H1 (cell line): ENCODE results near the gene EIF4E1B. TPM values are rescaled to one million over a fixed set of nuclear protein-coding genes. Genes with fewer than 3 reads are reported as not detected.
A peak's percentile ranks its signal among the peaks of the same experiment; 100 is the strongest.

Experiments used
- CTCF ChIA-PET: fragments of 300-600 bp; sonication (Branson Sonifier 250); formaldehyde crosslinking; loops from one replicate; lab custom pipeline; 2021; ENCODE audit not compliant: partially characterized antibody; lab: Charles Lee
- POLR2A ChIA-PET: fragments of 300-600 bp; sonication (Branson Sonifier 250); formaldehyde crosslinking; loops from one replicate; lab custom pipeline; 2021; ENCODE audit warnings: inconsistent platforms; ENCODE audit not compliant: partially characterized antibody; lab: Charles Lee
- DNase-seq, 2 experiments: peaks; one replicate each; pipeline versions ENCODE4 v3.0.0 to v3.0.0-alpha.2; 2010 to 2022; ENCODE audit warnings: low spot score in 2 of 2, low read depth in 1 of 2, mixed read lengths in 1 of 2
- FAIRE-seq: peaks from 2 replicates; lab custom pipeline; 2011; peaks lifted over from hg19 to GRCh38; lab: Jason Lieb, UNC
- H2AFZ ChIP-seq: 2 replicates; pipeline ENCODE4 v1.8.1; 2012; ENCODE audit warnings: low read length, inconsistent platforms
- H2AK5ac ChIP-seq: 2 replicates; pipeline ENCODE4 v1.6.1; 2013; ENCODE audit warnings: low read depth, low read length
- H2BK120ac ChIP-seq: replicated peaks from 2 replicates; pipeline ENCODE3; 2013; ENCODE audit warnings: low read depth, low read length, inconsistent platforms
- H2BK12ac ChIP-seq: 2 replicates; pipeline ENCODE4 v1.6.1; 2013; ENCODE audit warnings: low read depth, low read length
- H2BK15ac ChIP-seq: 2 replicates; pipeline ENCODE4 v1.6.1; 2013; ENCODE audit warnings: low read length
- H2BK20ac ChIP-seq: 2 replicates; pipeline ENCODE4 v1.6.1; 2013; ENCODE audit warnings: low read length
- H2BK5ac ChIP-seq: 2 replicates; pipeline ENCODE4 v1.6.1; 2013; ENCODE audit warnings: low read depth, low read length
- H3K14ac ChIP-seq: 2 replicates; pipeline ENCODE4 v1.6.1; 2013; ENCODE audit warnings: inconsistent platforms; ENCODE audit not compliant: insufficient read length
- H3K18ac ChIP-seq: 2 replicates; pipeline ENCODE4 v1.6.1; 2013; ENCODE audit warnings: low read length; ENCODE audit errors: extremely low read depth
- H3K23ac ChIP-seq: 2 replicates; pipeline ENCODE4 v1.6.1; 2013; ENCODE audit warnings: inconsistent platforms; ENCODE audit not compliant: insufficient read length
- H3K23me2 ChIP-seq: 2 replicates; pipeline ENCODE4 v1.6.1; 2013; ENCODE audit warnings: low read depth, low read length
- H3K27ac ChIP-seq: 2 replicates; pipeline ENCODE4 v1.6.1; 2011; ENCODE audit warnings: low read depth, low read length, inconsistent platforms
- H3K27me3 ChIP-seq, 4 experiments: replicated peaks in 1 of 4; 1 replicate in 1 of 4; 2 replicates in 3 of 4; pipeline versions ENCODE4 v1.6.1 to v1.8.1; 2011 to 2013; ENCODE audit warnings: low read length in 3 of 4, mild to moderate bottlenecking in 3 of 4, inconsistent platforms in 2 of 4, mixed read lengths in 2 of 4, moderate library complexity in 1 of 4; ENCODE audit not compliant: control insufficient read depth in 3 of 4, insufficient read depth in 3 of 4; ENCODE audit errors: extremely low read depth in 1 of 4
- H3K36me3 ChIP-seq, 4 experiments: 2 replicates each; pipeline versions ENCODE4 v1.6.1 to v1.8.1; 2011 to 2013; ENCODE audit warnings: mild to moderate bottlenecking in 4 of 4, low read length in 3 of 4, moderate library complexity in 2 of 4, control low read depth in 1 of 4, inconsistent platforms in 1 of 4; ENCODE audit not compliant: insufficient read depth in 4 of 4, control insufficient read depth in 2 of 4
- H3K4ac ChIP-seq: replicated peaks from 2 replicates; pipeline ENCODE3; 2013; ENCODE audit warnings: low read length, low read depth, mixed read lengths, inconsistent platforms; ENCODE audit not compliant: insufficient read length
- H3K4me1 ChIP-seq, 4 experiments: replicated peaks in 1 of 4; 1 replicate in 1 of 4; 2 replicates in 3 of 4; pipeline versions ENCODE4 v1.6.1 to v1.8.1; 2011 to 2013; ENCODE audit warnings: low read length in 3 of 4, inconsistent platforms in 2 of 4, mixed read lengths in 1 of 4; ENCODE audit not compliant: insufficient read depth in 4 of 4, control insufficient read depth in 3 of 4
- H3K4me2 ChIP-seq, 2 experiments: 2 replicates each; pipeline versions ENCODE4 v1.6.1 to v1.8.1; 2011 to 2013; ENCODE audit warnings: low read depth in 2 of 2, low read length in 2 of 2, control low read depth in 1 of 2, inconsistent platforms in 1 of 2, mild to moderate bottlenecking in 1 of 2; ENCODE audit not compliant: insufficient read depth in 1 of 2
- H3K4me3 ChIP-seq, 4 experiments: fragments of 200-600, 300-600 bp in 1 of 4; sonication (generic), shearing (Covaris generic), sonication (Bioruptor Twin) in 1 of 4; 2 replicates each; pipeline versions ENCODE4 v1.5.1 to v1.8.1; 2011 to 2016; ENCODE audit warnings: low read length in 4 of 4, low read depth in 3 of 4, control low read depth in 2 of 4, inconsistent platforms in 2 of 4, mild to moderate bottlenecking in 2 of 4, mixed read lengths in 1 of 4, moderate library complexity in 1 of 4; ENCODE audit not compliant: insufficient read depth in 2 of 4; ENCODE audit errors: extremely low read depth in 1 of 4
- H3K56ac ChIP-seq: replicated peaks from 2 replicates; pipeline ENCODE3; 2013; ENCODE audit warnings: low read depth, mild to moderate bottlenecking, mixed read lengths, low read length, inconsistent platforms; ENCODE audit not compliant: insufficient read length
- H3K79me1 ChIP-seq: 2 replicates; pipeline ENCODE4 v1.6.1; 2013; ENCODE audit warnings: low read depth, low read length, control low read depth
- H3K79me2 ChIP-seq, 2 experiments: 2 replicates each; pipeline versions ENCODE4 v1.6.1 to v1.8.1; 2012 to 2013; ENCODE audit warnings: low read length in 2 of 2, mild to moderate bottlenecking in 2 of 2, inconsistent platforms in 1 of 2; ENCODE audit not compliant: insufficient read depth in 2 of 2, control insufficient read depth in 1 of 2
- H3K9ac ChIP-seq, 4 experiments: replicated peaks in 1 of 4; 1 replicate in 1 of 4; 2 replicates in 3 of 4; pipeline versions ENCODE4 v1.6.1 to v1.8.1; 2011 to 2013; ENCODE audit warnings: low read depth in 3 of 4, low read length in 3 of 4, control low read depth in 2 of 4, mild to moderate bottlenecking in 2 of 4, moderate library complexity in 2 of 4, inconsistent platforms in 1 of 4; ENCODE audit errors: extremely low read depth in 1 of 4
- H3K9me3 ChIP-seq, 2 experiments: 2 replicates each; pipeline versions ENCODE4 v1.6.1 to v1.8.1; 2012 to 2013; ENCODE audit warnings: mild to moderate bottlenecking in 2 of 2, moderate library complexity in 2 of 2, control low read depth in 1 of 2, inconsistent platforms in 1 of 2, low read depth in 1 of 2, low read length in 1 of 2, mixed read lengths in 1 of 2; ENCODE audit not compliant: insufficient read depth in 2 of 2
- H4K20me1 ChIP-seq, 2 experiments: replicated peaks in 1 of 2; 2 replicates each; pipeline versions ENCODE3 to v1.8.1; 2011 to 2013; ENCODE audit warnings: inconsistent platforms in 2 of 2, low read length in 2 of 2, mild to moderate bottlenecking in 1 of 2; ENCODE audit not compliant: insufficient read depth in 2 of 2, control insufficient read depth in 1 of 2
- H4K5ac ChIP-seq: 2 replicates; pipeline ENCODE4 v1.6.1; 2013; ENCODE audit warnings: low read length, low read depth, mixed read lengths, inconsistent platforms; ENCODE audit not compliant: insufficient read length
- H4K8ac ChIP-seq: 2 replicates; pipeline ENCODE4 v1.8.0; 2013; ENCODE audit warnings: mild to moderate bottlenecking, moderate library complexity, low read length, inconsistent platforms; ENCODE audit not compliant: insufficient read depth; ENCODE audit errors: extremely low read depth
- H4K91ac ChIP-seq: replicated peaks from 2 replicates; pipeline ENCODE3; 2013; ENCODE audit warnings: low read length, mixed read lengths, inconsistent platforms; ENCODE audit not compliant: insufficient read length
- BACH1 ChIP-seq: IDR thresholded peaks from 2 replicates; pipeline ENCODE4 v1.6.1; 2012; ENCODE audit warnings: low read length, improper control_type of control experiment
- CEBPB ChIP-seq: IDR thresholded peaks from 2 replicates; pipeline ENCODE4 v1.6.1; 2012; ENCODE audit warnings: low read depth, low read length
- WGBS, 2 experiments: shearing (Covaris generic) in 1 of 2; methylation state at CpG; one replicate each; pipeline versions ENCODE4 v1.1.6 to v1.1.7; 2013 to 2015; ENCODE audit warnings: low lambda C conversion rate in 2 of 2, mixed read lengths in 2 of 2, inconsistent platforms in 1 of 2, low coverage in 1 of 2, missing lambda C conversion rate in 1 of 2; ENCODE audit not compliant: insufficient replicate concordance in 2 of 2, insufficient coverage in 1 of 2, insufficient read length in 1 of 2; ENCODE audit errors: extremely low coverage in 1 of 2, missing lambda C conversion rate in 1 of 2; 5-methylcytosine and 5-hydroxymethylcytosine counted together
- polyA plus RNA-seq, 7 experiments: library from polyadenylated mRNA; depleted of rRNA in 3 of 7; stranded (reverse) in 5 of 7; unstranded in 2 of 7; fragments of >200 nt in 5 of 7; fragments of 200-250 nt in 2 of 7; gene quantifications; 1 replicate in 5 of 7; 2 replicates in 1 of 7; 4 replicates in 1 of 7; pipeline versions ENCODE4 v1.2.1 to v1.2.3, GENCODE V29; 2011 to 2013; ENCODE audit warnings: missing spikeins in 2 of 7, mixed read lengths in 2 of 7
- total RNA-seq: library from RNA; stranded (reverse); fragmentation: NEBNext Ultra II Directional; extraction: Animal tissue kit (Norgen Biotek cat#: 25700); gene quantifications from 2 replicates; pipeline ENCODE4 v1.2.1, GENCODE V29; 2021

The EIF4E1B gene
- total and polyA plus RNA-seq, 2 of the 8 experiments (the other 6 are each of a cell fraction or from before 2014, with no cell fraction given), result 0.97 to 1.3 TPM

GRCh38 chr5:176676361-176676824 lies 45.9 kb downstream of the EIF4E1B start:
- WGBS, 2 experiments, result 80% methylated on average over 10 of the region's 10 CpGs; no CpG with 5 or more reads in 1 of the 2 experiments
- Histone ChIP-seq H2BK12ac (peak overlapping the region; percentile 29; the same call in 1 of the 2 replicates), H4K8ac (no peak overlapping the region; the same call in 1 of the 2 replicates), H3K9me3 (no peaks in the 10 kb centered on the region), H3K79me2 (no peaks in the 10 kb centered on the region), H3K9ac (no peak overlapping the region), H3K23me2 (peaks cover 7% of the 10 kb centered on the region; the same call in 1 of the 2 replicates), H4K5ac (no peak overlapping the region), H2BK5ac (0 out of 2 replicates have a peak overlapping the region, but pooled peaks have one; percentile 12), H3K36me3 (no peaks in the 10 kb centered on the region), H3K79me1 (no peaks in the 10 kb centered on the region), H3K4me2 (no peak overlapping the region), H3K23ac (no peak overlapping the region), H2BK120ac (no peak overlapping the region), H3K18ac (no peak overlapping the region), H3K4ac (no peak overlapping the region), H2BK20ac (0 out of 2 replicates have a peak overlapping the region, but pooled peaks have one; percentile 61), H3K4me1 (peaks cover 0 to 17% (median 10%) of the 10 kb centered on the region in 4 experiments; a peak in 6 of 7 replicates), H3K4me3 (no peak overlapping the region), H4K91ac (no peak overlapping the region), H2BK15ac (peak overlapping the region; percentile 40; the same call in 1 of the 2 replicates), H4K20me1 (no peaks in the 10 kb centered on the region), H2AK5ac (no peak overlapping the region), H3K56ac (no peak overlapping the region), H3K27me3 (peaks cover 0 to 20% (median 19%) of the 10 kb centered on the region in 4 experiments; a peak in 6 of 7 replicates), H3K14ac (no peak overlapping the region), H2AFZ (no peak overlapping the region), H3K27ac (no peak overlapping the region)
- no peak for FAIRE-seq
- no peak for DNase-seq
- CTCF ChIA-PET, result interaction anchor here (0.6 to 35.1 kb wide), 10 partner anchors 9 to 292 kb away, joined by 3 to 859 read pairs (median 4); no protein-coding TSS in a partner anchor
- POLR2A ChIA-PET, result interaction anchor here (1.6 kb wide), 1 partner anchor 11 kb away, joined by 7 read pairs; no protein-coding TSS in a partner anchor
- TF ChIP-seq BACH1 (peak; percentile 58; the same call in 1 of the 2 replicates), CEBPB (no peak)
